GM19239 (cell line): ENCODE results near the gene FCER1A.
"Not testable (repeated sequence)": the region's sequence is repeated elsewhere in the genome, so short reads cannot be mapped to it uniquely, and the experiment has no call there.

Source experiments
- DNase-seq: peaks from one replicate; pipeline ENCODE4 v3.0.0; 2011; ENCODE audit warnings: low spot score; ENCODE audit not compliant: insufficient read length
- FAIRE-seq: peaks from 2 replicates; lab custom pipeline; 2011; peaks lifted over from hg19 to GRCh38; lab: Jason Lieb, UNC

FCER1A gene

GRCh38 chr1:159342761-159343425, 40.8 kb downstream of the FCER1A start:
- no peak for DNase-seq

GRCh38 chr1:159349374-159349773, 47.2 kb downstream of the FCER1A start:
- not testable (repeated sequence) for FAIRE-seq, DNase-seq

More at GRCh38 chr1:159342761-159343425, 40.8 kb downstream of the FCER1A start:
- FAIRE-seq: no peak

- no peak for FAIRE-seq
- no peak for DNase-seq
Observed at GRCh38 chr1:159352436-159352835, 50.3 kb downstream of the FCER1A start.
